H1 (cell line): ENCODE data around the gene SMAD6.

ENCODE experiments used
- CHD2 ChIP-seq: IDR thresholded peaks from 2 replicates; pipeline ENCODE4 v1.6.1; 2012; ENCODE audit warnings: low read length, improper control_type of control experiment
- EGR1 ChIP-seq: IDR thresholded peaks from 2 replicates; pipeline ENCODE4 v1.6.1; 2011; ENCODE audit warnings: low read depth, low read length, borderline replicate concordance
- EP300 ChIP-seq, 2 experiments: IDR thresholded peaks; 1 replicate in 1 of 2; 2 replicates in 1 of 2; pipeline ENCODE4 v1.6.1; 2011 to 2012; ENCODE audit warnings: low read depth in 2 of 2, low read length in 2 of 2, mild to moderate bottlenecking in 2 of 2, borderline replicate concordance in 1 of 2, inconsistent platforms in 1 of 2, moderate library complexity in 1 of 2
- EZH2 ChIP-seq: fragments of 200-600 bp; sonication (generic); IDR thresholded peaks from 2 replicates; pipeline ENCODE4 v1.7.1; 2012; ENCODE audit warnings: low read depth, mild to moderate bottlenecking, moderate library complexity, low read length, inconsistent platforms; ENCODE audit not compliant: severe bottlenecking
- FOSL1 ChIP-seq: IDR thresholded peaks from 2 replicates; pipeline ENCODE4 v1.6.1; 2011; ENCODE audit warnings: mild to moderate bottlenecking, low read depth, low read length, moderate library complexity; ENCODE audit not compliant: insufficient read depth
- JUND ChIP-seq: IDR thresholded peaks from 2 replicates; pipeline ENCODE4 v1.6.1; 2011; ENCODE audit warnings: mild to moderate bottlenecking, improper control_type of control experiment, low read length
- KDM4A ChIP-seq: IDR thresholded peaks from one replicate; pipeline ENCODE4 v1.7.1; 2012; ENCODE audit warnings: low read depth, mild to moderate bottlenecking, moderate library complexity, low read length, inconsistent platforms; ENCODE audit not compliant: severe bottlenecking
- POLR2A ChIP-seq, 2 experiments: IDR thresholded peaks; 1 replicate in 1 of 2; 2 replicates in 1 of 2; pipeline ENCODE4 v1.6.1; 2011; ENCODE audit warnings: low read depth in 2 of 2, low read length in 2 of 2, mild to moderate bottlenecking in 2 of 2; ENCODE audit errors: control extremely low read depth in 1 of 2
- SIX5 ChIP-seq: IDR thresholded peaks from 2 replicates; pipeline ENCODE4 v1.6.1; 2011; ENCODE audit warnings: mild to moderate bottlenecking, low read depth, low read length
- TBP ChIP-seq: IDR thresholded peaks from 2 replicates; pipeline ENCODE4 v1.6.1; 2011; ENCODE audit warnings: low read depth, low read length, improper control_type of control experiment
- YY1 ChIP-seq: IDR thresholded peaks from 2 replicates; pipeline ENCODE4 v1.6.1; 2011; ENCODE audit warnings: low read depth, mild to moderate bottlenecking, low read length
- TF ChIP-seq, protein P1 (sequence below), 3 experiments: IDR thresholded peaks; 1 replicate in 2 of 3; 2 replicates in 1 of 3; pipeline versions ENCODE4 v1.5.1 to v1.6.1; 2011; ENCODE audit warnings: low read length in 3 of 3, mild to moderate bottlenecking in 3 of 3, inconsistent platforms in 2 of 3, low read depth in 1 of 3, moderate library complexity in 1 of 3; ENCODE audit not compliant: insufficient read depth in 1 of 3; ENCODE audit errors: control extremely low read depth in 1 of 3
- TF ChIP-seq, protein P2 (sequence below): IDR thresholded peaks from 2 replicates; pipeline ENCODE4 v1.6.1; 2011; ENCODE audit warnings: low read length, improper control_type of control experiment

- no peak for TF ChIP-seq EZH2
- no peak for TF ChIP-seq TBP
- no peak for TF ChIP-seq POLR2A (IDR thresholded peaks at IDR 0.05; ENCODE audit: control extremely low read depth in 1 of 2, low read depth in 2 of 2, low read length in 2 of 2)
- TF ChIP-seq, protein P1, sequence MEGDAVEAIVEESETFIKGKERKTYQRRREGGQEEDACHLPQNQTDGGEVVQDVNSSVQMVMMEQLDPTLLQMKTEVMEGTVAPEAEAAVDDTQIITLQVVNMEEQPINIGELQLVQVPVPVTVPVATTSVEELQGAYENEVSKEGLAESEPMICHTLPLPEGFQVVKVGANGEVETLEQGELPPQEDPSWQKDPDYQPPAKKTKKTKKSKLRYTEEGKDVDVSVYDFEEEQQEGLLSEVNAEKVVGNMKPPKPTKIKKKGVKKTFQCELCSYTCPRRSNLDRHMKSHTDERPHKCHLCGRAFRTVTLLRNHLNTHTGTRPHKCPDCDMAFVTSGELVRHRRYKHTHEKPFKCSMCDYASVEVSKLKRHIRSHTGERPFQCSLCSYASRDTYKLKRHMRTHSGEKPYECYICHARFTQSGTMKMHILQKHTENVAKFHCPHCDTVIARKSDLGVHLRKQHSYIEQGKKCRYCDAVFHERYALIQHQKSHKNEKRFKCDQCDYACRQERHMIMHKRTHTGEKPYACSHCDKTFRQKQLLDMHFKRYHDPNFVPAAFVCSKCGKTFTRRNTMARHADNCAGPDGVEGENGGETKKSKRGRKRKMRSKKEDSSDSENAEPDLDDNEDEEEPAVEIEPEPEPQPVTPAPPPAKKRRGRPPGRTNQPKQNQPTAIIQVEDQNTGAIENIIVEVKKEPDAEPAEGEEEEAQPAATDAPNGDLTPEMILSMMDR (IDR thresholded peaks at IDR 0.05; ENCODE audit: control extremely low read depth in 1 of 3, insufficient read depth in 1 of 3, low read depth in 1 of 3, low read length in 3 of 3) = no peak
- TF ChIP-seq SIX5 = no peak
- no peak for TF ChIP-seq CHD2
- TF ChIP-seq EP300 (IDR thresholded peaks at IDR 0.05; ENCODE audit: borderline replicate concordance in 1 of 2, low read depth in 2 of 2, low read length in 2 of 2) = no peak
- no peak for TF ChIP-seq YY1
- no peak for TF ChIP-seq FOSL1
- TF ChIP-seq EGR1 = no peak
- TF ChIP-seq, protein P2, sequence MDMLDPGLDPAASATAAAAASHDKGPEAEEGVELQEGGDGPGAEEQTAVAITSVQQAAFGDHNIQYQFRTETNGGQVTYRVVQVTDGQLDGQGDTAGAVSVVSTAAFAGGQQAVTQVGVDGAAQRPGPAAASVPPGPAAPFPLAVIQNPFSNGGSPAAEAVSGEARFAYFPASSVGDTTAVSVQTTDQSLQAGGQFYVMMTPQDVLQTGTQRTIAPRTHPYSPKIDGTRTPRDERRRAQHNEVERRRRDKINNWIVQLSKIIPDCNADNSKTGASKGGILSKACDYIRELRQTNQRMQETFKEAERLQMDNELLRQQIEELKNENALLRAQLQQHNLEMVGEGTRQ = no peak
- no peak for TF ChIP-seq KDM4A
- no peak for TF ChIP-seq JUND
Measured at GRCh38 chr15:66655997-66656396, 46.0 kb upstream of the SMAD6 start.
